ENCODE measurements around the gene CADM1. TPM values are rescaled to one million over a fixed set of nuclear protein-coding genes. Genes with fewer than 3 reads are reported as not detected.

The CADM1 gene
- total and polyA plus RNA-seq, 10 donors: 1.4 to 18.8 (median 10.4) TPM

DNA sequence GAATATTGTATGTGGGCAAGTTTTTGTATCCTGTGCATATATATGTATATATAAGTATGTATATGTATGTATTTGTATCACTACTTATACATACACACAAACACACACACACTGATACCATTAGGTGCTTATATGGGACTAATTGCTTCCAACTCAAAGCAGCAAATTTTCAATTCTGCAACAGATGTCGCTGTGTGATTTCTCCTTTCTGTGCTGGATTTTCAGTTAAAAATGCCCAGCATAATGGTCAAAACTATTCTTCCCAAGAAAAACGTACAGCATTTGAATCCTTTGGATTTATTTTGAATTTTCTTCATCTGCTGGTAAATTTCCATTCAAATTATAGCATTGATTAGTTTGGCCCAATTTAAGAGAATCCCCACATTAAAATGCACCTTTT, 4.3 kb downstream of the CADM1 start:
- Histone ChIP-seq H3K36me3 (no peaks in the 10 kb centered on the region), H3K9me3 (no peaks in the 10 kb centered on the region), H3K27ac (no peak overlapping the region), H3K27me3 (replicated peaks in 1 of 7) (peaks cover 0 to 79% (median 38%) of the 10 kb centered on the region in 7 donors), H3K4me1 (peaks cover 0 to 38% (median 22%) of the 10 kb centered on the region in 6 donors), H3K4me3 (no peak overlapping the region)
- intact Hi-C loops (cut with DNase I; ENCODE audit: low total_unique reads): loop anchor here (10.0 kb wide), 1 partner anchor 165 kb away; no protein-coding TSS in a partner anchor
- no peak for TF ChIP-seq POLR2A (IDR thresholded peaks at IDR 0.05)
- TF ChIP-seq, protein P1, sequence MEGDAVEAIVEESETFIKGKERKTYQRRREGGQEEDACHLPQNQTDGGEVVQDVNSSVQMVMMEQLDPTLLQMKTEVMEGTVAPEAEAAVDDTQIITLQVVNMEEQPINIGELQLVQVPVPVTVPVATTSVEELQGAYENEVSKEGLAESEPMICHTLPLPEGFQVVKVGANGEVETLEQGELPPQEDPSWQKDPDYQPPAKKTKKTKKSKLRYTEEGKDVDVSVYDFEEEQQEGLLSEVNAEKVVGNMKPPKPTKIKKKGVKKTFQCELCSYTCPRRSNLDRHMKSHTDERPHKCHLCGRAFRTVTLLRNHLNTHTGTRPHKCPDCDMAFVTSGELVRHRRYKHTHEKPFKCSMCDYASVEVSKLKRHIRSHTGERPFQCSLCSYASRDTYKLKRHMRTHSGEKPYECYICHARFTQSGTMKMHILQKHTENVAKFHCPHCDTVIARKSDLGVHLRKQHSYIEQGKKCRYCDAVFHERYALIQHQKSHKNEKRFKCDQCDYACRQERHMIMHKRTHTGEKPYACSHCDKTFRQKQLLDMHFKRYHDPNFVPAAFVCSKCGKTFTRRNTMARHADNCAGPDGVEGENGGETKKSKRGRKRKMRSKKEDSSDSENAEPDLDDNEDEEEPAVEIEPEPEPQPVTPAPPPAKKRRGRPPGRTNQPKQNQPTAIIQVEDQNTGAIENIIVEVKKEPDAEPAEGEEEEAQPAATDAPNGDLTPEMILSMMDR (IDR thresholded peaks at IDR 0.05 in 8 of 11, conservative IDR thresholded peaks at IDR 0.05 in 3 of 11): no peak
- no peak for TF ChIP-seq POLR2AphosphoS5 (IDR thresholded peaks at IDR 0.05)
- WGBS, 5 donors: 70 to 83% (median 77%) methylated on average over 2 of the region's 2 CpGs
- no peak for DNase-seq

DNA sequence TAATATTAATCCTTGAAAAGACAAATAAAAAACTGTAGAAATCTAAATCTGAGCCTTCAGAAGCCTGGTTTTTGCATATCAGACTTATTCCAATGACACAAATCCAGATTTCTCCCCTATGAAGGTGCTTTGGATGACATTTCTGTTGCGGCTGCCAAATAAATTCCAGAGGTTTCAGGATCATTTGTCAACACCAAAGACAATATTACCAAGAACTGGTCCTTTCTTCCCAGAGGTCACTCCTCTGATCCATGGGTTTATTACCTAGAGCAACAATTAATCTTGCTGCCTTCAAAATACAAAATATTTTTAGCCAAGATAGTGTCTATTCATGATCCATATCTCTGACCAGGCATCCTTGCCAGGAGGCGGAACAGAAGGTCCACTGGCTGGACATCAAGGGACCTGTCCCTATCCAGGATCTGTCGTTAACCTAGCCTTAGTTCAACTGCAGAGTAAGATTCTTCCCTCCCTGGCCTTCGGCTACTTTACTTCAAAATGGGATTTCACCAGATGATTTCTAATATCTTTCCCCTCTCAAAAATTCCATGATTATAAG, 4.9 kb downstream of the CADM1 start:
- TF ChIP-seq POLR2AphosphoS5 (IDR thresholded peaks at IDR 0.05) (no peak), POLR2A (IDR thresholded peaks at IDR 0.05) (no peak)
- TF ChIP-seq, protein P1 (IDR thresholded peaks at IDR 0.05 in 8 of 11, conservative IDR thresholded peaks at IDR 0.05 in 3 of 11): no peak
- intact Hi-C loops (cut with DNase I; ENCODE audit: low total_unique reads): no loop called here
- Histone ChIP-seq H3K4me3 (no peak overlapping the region), H3K9me3 (no peaks in the 10 kb centered on the region), H3K4me1 (peaks cover 0 to 32% (median 19%) of the 10 kb centered on the region in 6 donors), H3K36me3 (no peaks in the 10 kb centered on the region), H3K27ac (no peak overlapping the region), H3K27me3 (replicated peaks in 1 of 7) (peaks cover 0 to 73% (median 34%) of the 10 kb centered on the region in 7 donors)
- DNase-seq: no peak
- 91 to 95% (median 94%) methylated on average over 4 of the region's 4 CpGs for WGBS, 5 donors

DNA sequence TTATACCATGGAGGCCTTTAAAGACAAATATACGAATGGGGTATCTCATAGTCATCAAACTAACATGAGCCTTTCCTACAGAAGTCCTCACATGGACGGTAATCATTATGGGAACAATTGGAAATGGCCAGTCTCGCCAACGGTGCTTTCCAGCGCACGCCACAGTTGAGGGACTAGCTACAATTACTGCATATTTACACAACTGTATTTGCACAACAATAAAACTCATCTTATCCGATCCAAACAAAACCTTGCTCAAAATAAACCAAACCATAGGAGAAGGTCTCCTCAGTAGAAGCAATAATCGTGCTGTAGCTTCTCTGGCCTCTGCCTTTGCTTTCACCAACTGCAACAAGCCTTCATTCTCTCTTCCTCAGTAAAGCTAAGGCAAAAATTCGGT, 5.9 kb downstream of the CADM1 start:
- intact Hi-C loops (cut with DNase I; ENCODE audit: low total_unique reads): no loop called here
- TF ChIP-seq, protein P1 (IDR thresholded peaks at IDR 0.05 in 8 of 11, conservative IDR thresholded peaks at IDR 0.05 in 3 of 11): no peak
- TF ChIP-seq POLR2A (IDR thresholded peaks at IDR 0.05) (no peak), POLR2AphosphoS5 (IDR thresholded peaks at IDR 0.05) (no peak)
- WGBS, 5 donors: 80 to 89% (median 87%) methylated on average over 9 of the region's 9 CpGs
- DNase-seq: no peak
- Histone ChIP-seq H3K9me3 (no peaks in the 10 kb centered on the region), H3K36me3 (no peaks in the 10 kb centered on the region), H3K4me3 (no peak overlapping the region), H3K27ac (no peak overlapping the region), H3K27me3 (replicated peaks in 1 of 7) (peaks cover 0 to 63% (median 24%) of the 10 kb centered on the region in 7 donors), H3K4me1 (peaks cover 0 to 23% (median 10%) of the 10 kb centered on the region in 6 donors)

DNA sequence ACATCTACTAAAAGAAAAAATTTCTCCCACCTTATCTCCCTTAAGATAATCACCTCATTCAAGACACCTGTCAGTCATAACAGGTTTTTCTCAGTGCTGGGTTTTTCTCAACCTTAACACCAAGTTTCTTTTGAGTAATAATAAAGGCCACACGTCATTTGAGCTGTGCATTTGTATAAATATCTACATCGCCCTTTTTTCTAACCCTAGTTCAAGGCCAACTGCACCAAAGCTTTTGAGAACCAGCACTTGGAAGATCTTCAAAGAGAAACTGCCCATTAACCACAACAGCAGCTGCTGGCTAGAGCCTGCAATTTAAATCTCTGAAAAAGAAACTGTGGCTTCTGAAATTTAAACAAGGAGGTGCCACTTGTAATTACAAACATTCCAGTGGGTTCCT, 6.9 kb downstream of the CADM1 start:
- Histone ChIP-seq H3K27me3 (replicated peaks in 1 of 7) (peaks cover 0 to 53% (median 15%) of the 10 kb centered on the region in 7 donors), H3K36me3 (no peaks in the 10 kb centered on the region), H3K4me1 (peaks cover 0 to 12% (median 0%) of the 10 kb centered on the region in 6 donors), H3K4me3 (no peak overlapping the region), H3K9me3 (no peaks in the 10 kb centered on the region), H3K27ac (no peak overlapping the region)
- 48 to 63% (median 52%) methylated on average over 2 of the region's 2 CpGs for WGBS, 5 donors
- intact Hi-C loops (cut with DNase I; ENCODE audit: low total_unique reads): no loop called here
- TF ChIP-seq POLR2A (IDR thresholded peaks at IDR 0.05) (no peak), POLR2AphosphoS5 (IDR thresholded peaks at IDR 0.05) (no peak)
- TF ChIP-seq, protein P1 (IDR thresholded peaks at IDR 0.05 in 8 of 11, conservative IDR thresholded peaks at IDR 0.05 in 3 of 11): no peak
- no peak for DNase-seq
